ENCODE data around the gene MYDGF. TPM values are rescaled to one million over a fixed set of nuclear protein-coding genes. Genes with fewer than 3 reads are reported as not detected.

The MYDGF gene
- total RNA-seq, 4 donors from 2014 or later, result 33.2 to 52.5 (median 41.5) TPM

DNA sequence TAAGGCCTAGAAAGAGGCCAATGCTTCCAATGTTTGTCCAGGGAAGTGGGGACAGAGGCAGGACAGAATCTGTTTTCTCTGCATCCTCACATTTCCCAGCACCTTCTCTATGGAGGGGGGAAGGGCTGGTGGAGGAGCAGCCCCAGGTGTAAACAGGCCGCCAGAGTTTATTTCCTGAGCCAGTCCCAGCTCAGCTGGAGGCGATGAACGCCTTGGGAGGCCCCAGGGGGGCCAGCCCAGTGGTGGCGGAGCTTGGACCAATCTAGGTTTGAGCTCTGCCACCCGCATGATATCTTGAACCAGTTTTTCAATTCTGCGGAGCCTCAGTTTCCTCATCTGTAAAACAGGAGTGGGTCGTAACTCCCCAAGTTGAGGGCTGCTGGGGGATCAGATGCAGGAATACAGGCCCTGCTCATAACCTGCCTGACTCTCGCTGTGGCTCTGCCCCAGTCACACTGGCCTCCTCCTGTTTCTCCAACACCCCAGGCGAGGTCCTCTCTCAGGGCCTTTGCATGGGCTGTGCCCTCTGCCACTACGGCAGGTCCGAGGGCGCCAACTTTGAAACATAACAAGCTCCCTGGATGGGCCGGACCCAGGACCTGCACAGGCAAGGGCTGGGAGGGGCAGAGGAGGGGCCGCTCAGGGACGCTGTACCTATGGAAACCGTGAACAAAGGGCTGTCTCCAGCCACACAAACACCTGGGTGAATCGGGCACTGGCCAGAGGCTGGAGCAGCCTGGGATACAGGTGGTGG, 29.7 kb downstream of the MYDGF start:
- Histone ChIP-seq H3K27me3 (peaks cover 0 to 7% (median 0%) of the 10 kb centered on the region in 4 donors), H3K27ac (peak overlapping the region in 3 of 4 donors; percentile 71 to 84 (median 79)), H3K36me3 (no peaks in the 10 kb centered on the region), H3K4me3 (peak overlapping the region; percentile 63 to 89 (median 66)), H3K4me1 (peaks cover 27 to 50% (median 35%) of the 10 kb centered on the region in 3 donors), H3K9me3 (no peaks in the 10 kb centered on the region)
- intact Hi-C loops (cut with DNase I), result no loop called here
- no peak for DNase-seq
- TF ChIP-seq, protein P1, sequence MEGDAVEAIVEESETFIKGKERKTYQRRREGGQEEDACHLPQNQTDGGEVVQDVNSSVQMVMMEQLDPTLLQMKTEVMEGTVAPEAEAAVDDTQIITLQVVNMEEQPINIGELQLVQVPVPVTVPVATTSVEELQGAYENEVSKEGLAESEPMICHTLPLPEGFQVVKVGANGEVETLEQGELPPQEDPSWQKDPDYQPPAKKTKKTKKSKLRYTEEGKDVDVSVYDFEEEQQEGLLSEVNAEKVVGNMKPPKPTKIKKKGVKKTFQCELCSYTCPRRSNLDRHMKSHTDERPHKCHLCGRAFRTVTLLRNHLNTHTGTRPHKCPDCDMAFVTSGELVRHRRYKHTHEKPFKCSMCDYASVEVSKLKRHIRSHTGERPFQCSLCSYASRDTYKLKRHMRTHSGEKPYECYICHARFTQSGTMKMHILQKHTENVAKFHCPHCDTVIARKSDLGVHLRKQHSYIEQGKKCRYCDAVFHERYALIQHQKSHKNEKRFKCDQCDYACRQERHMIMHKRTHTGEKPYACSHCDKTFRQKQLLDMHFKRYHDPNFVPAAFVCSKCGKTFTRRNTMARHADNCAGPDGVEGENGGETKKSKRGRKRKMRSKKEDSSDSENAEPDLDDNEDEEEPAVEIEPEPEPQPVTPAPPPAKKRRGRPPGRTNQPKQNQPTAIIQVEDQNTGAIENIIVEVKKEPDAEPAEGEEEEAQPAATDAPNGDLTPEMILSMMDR (IDR thresholded peaks at IDR 0.05), result no peak
- TF ChIP-seq POLR2A (IDR thresholded peaks at IDR 0.05), result no peak
- whole genome bisulfite sequencing, 2 donors, result 51 to 70% methylated on average over 4 to 7 of the region's 17 CpGs

DNA sequence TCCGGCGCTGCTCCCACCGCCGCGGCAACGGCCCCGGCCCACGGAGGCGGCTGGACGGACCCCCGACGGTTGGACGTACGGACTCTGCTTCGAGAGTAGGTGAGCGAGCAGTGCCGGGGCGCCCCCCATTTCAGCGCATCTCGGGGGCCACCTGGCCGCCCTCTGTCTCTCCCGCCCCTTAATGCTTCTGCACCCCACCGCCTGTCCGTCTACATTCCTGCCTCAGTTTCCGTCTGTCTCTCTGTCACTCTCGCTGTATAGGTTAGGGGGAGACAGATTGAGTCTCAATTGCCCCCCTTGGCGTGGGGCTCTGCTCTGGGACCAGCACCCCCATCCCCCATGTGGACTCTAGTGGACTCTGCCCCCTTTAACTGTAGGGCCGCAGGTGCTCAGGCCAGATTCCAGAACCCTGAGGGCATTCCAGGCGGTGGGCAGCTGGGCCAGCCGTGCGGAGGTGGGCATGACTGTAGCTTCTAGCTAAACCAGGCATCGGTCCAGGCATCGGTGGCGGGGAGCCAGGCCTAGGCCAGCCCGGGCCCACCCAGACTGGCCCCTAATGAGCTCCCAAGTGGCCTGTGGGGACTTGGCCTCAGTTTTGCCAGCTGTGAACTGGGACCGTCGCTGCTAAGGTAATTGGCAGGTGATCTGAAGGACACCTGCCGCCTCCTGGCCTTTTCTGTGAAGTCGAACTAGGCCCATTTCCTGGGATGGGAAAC, 30.5 kb downstream of the MYDGF start:
- intact Hi-C loops (cut with DNase I), result no loop called here
- peaks cover 0 to 13% (median 0%) of the 10 kb centered on the region in 4 donors for H3K27me3 ChIP-seq

DNA sequence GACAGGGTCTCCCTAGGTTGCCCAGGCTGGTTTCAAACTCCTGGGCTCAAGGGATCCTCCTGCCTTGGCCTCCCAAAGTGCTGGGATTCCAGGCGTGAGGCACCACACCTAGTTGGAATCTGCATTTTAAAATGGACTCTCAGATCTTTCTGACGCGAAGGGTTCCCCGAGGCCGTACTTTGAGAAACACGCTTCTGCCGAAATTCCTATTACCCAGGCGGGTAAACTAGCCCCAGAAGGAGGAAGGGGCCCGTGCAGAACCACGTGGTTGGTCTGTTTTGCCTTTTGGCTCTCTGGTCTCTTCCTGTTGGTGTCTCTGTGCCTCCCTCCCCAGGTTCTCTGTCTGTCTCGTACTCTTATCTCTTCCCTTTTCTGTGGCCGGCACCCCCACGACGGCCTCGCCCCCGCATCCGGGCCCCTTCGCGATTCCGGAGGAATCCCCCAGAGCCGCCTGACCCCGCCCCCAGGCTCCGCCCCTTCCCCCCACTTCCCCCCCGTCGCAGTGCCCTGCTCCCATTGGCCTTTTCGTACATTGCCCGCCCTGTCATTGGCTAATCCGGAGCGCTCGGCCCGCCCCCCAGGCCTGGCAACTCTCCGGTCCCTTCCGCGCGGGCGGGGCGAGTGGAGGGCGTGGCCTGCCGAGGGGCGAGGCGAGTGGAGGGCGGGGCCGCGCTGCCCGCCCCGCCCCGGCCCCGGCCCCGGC, 31.2 kb downstream of the MYDGF start, which contains the start of gene TNFAIP8L1:
TSS of gene TNFAIP8L1 (plus strand) at position 689 of the 703 bp plus-strand sequence. CDS start 12,354 bp downstream, outside the sequence.
- Histone ChIP-seq H3K9me3 (no peaks in the 10 kb centered on the region), H3K4me3 (peak within 1 kb of the TSS; percentile 63 to 89 (median 66)), H3K36me3 (no peaks in the 10 kb centered on the region), H3K27me3 (peaks cover 0 to 19% (median 0%) of the 10 kb centered on the region in 4 donors), H3K4me1 (peaks cover 27 to 64% (median 41%) of the 10 kb centered on the region in 3 donors), H3K27ac (peak within 1 kb of the TSS; percentile 76 to 87 (median 82))
- intact Hi-C loops (cut with DNase I), result no loop called here
- 2 to 8% methylated on average over 16 to 27 of the region's 49 CpGs for WGBS, 2 donors
- TF ChIP-seq, protein P1 (IDR thresholded peaks at IDR 0.05), result no peak
- no peak for TF ChIP-seq POLR2A (IDR thresholded peaks at IDR 0.05)
- peak; percentile 90 for DNase-seq

More for the DNA sequence above, 30.5 kb downstream of the MYDGF start:
- H3K27ac ChIP-seq, result peak overlapping the region; percentile 71 to 87 (median 82)
- peaks cover 27 to 57% (median 40%) of the 10 kb centered on the region in 3 donors for H3K4me1 ChIP-seq
- H3K9me3 ChIP-seq, result no peaks in the 10 kb centered on the region
- no peak for TF ChIP-seq POLR2A (IDR thresholded peaks at IDR 0.05)
- TF ChIP-seq, protein P1 (IDR thresholded peaks at IDR 0.05), result peak in 1 of 6 experiments; percentile 2
- 3 to 17% methylated on average over 5 to 10 of the region's 39 CpGs for WGBS, 2 donors
- peak overlapping the region; percentile 63 to 89 (median 66) for H3K4me3 ChIP-seq
- DNase-seq, result no peak
- no peaks in the 10 kb centered on the region for H3K36me3 ChIP-seq

DNA sequence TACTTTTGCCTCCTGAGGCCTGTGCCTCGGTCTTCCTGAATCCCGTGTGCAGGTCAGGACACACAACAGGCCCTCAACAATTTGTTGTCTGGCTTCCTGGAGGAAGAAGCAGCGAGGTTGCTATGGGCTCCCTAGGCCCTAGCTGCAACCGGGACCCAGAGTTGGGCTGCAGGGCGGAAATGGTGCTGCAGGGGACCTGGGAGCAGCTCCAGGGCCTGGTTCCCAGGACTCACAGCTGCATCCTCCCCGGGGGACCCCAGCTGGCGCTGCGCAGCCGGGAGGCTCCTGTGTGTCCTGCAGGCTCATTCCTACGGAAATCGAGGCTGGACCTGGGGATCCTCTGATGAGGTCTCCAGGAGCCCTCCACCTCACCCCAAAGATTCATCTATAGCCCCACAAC, 31.8 kb downstream of the MYDGF start:
- DNase-seq, result no peak

More for the DNA sequence above, 31.8 kb downstream of the MYDGF start:
- peaks cover 27 to 66% (median 41%) of the 10 kb centered on the region in 3 donors for H3K4me1 ChIP-seq
- no peaks in the 10 kb centered on the region for H3K9me3 ChIP-seq
- H3K4me3 ChIP-seq, result no peak overlapping the region
- no peaks in the 10 kb centered on the region for H3K36me3 ChIP-seq
- H3K27ac ChIP-seq, result peak overlapping the region in 3 of 4 donors; percentile 50 to 84 (median 79)
- intact Hi-C loops (cut with DNase I), result no loop called here
- peaks cover 0 to 19% (median 0%) of the 10 kb centered on the region in 4 donors for H3K27me3 ChIP-seq
- 42 to 75% methylated on average over 2 to 5 of the region's 11 CpGs for WGBS, 2 donors
- no peak for TF ChIP-seq POLR2A (IDR thresholded peaks at IDR 0.05)
- TF ChIP-seq, protein P1 (IDR thresholded peaks at IDR 0.05), result no peak

Data from esophagus squamous epithelium (tissue), 5 donors.